HEK293T (cell line): ENCODE results near the gene OR1A1.

ENCODE experiments used
- BHLHE40 ChIP-seq: fragments of 450-650 bp; IDR thresholded peaks from 2 replicates; pipeline ENCODE4 v1.6.1; 2016; ENCODE audit warnings: mild to moderate bottlenecking, moderate library complexity, borderline replicate concordance
- ELF4 ChIP-seq: fragments of 450-650 bp; IDR thresholded peaks from 2 replicates; pipeline ENCODE4 v1.6.1; 2017; ENCODE audit warnings: antibody characterized with exemption
- FOXA1 ChIP-seq: fragments of 450-650 bp; IDR thresholded peaks from 2 replicates; pipeline ENCODE4 v1.6.1; 2016; ENCODE audit warnings: mild to moderate bottlenecking
- FOXK2 ChIP-seq: fragments of 450-650 bp; IDR thresholded peaks from 2 replicates; pipeline ENCODE4 v1.6.1; 2016; ENCODE audit warnings: mild to moderate bottlenecking
- FOXM1 ChIP-seq: fragments of 450-650 bp; IDR thresholded peaks from 2 replicates; pipeline ENCODE4 v1.6.1; 2017; ENCODE audit warnings: mild to moderate bottlenecking, borderline replicate concordance
- L3MBTL2 ChIP-seq: fragments of 450-650 bp; conservative IDR thresholded peaks from 2 replicates; pipeline ENCODE4 v1.6.1; 2016; ENCODE audit warnings: mild to moderate bottlenecking
- NFRKB ChIP-seq: fragments of 450-650 bp; IDR thresholded peaks from 2 replicates; pipeline ENCODE4 v1.6.1; 2016; ENCODE audit warnings: mild to moderate bottlenecking, moderate library complexity
- PKNOX1 ChIP-seq: fragments of 450-650 bp; IDR thresholded peaks from 2 replicates; pipeline ENCODE4 v1.6.1; 2016
- SP1 ChIP-seq: fragments of 450-650 bp; IDR thresholded peaks from 2 replicates; pipeline ENCODE4 v1.6.1; 2017
- SUZ12 ChIP-seq: fragments of 450-650 bp; IDR thresholded peaks from 2 replicates; pipeline ENCODE4 v1.6.1; 2016; ENCODE audit warnings: mild to moderate bottlenecking
- TARDBP ChIP-seq: fragments of 450-650 bp; IDR thresholded peaks from 2 replicates; pipeline ENCODE4 v1.6.1; 2016
- ZNF384 ChIP-seq: fragments of 450-650 bp; IDR thresholded peaks from 2 replicates; pipeline ENCODE4 v1.6.1; 2016

- TF ChIP-seq FOXK2 (no peak), NFRKB (no peak), ZNF384 (no peak), ELF4 (no peak), FOXA1 (no peak), BHLHE40 (no peak), FOXM1 (no peak), SUZ12 (no peak), L3MBTL2 (no peak), SP1 (no peak), PKNOX1 (no peak), TARDBP (no peak)
Measured at GRCh38 chr17:3208484-3208883, 1.0 kb downstream of the OR1A1 start.
